ENCODE data around the gene FBXO2. TPM values are rescaled to one million over a fixed set of nuclear protein-coding genes. Genes with fewer than 3 reads are reported as not detected.
A peak's percentile ranks its signal among the peaks of the same experiment; 100 is the strongest.

Gene FBXO2
- total RNA-seq, 1 donor from 2014 or later = 0.56 TPM

DNA sequence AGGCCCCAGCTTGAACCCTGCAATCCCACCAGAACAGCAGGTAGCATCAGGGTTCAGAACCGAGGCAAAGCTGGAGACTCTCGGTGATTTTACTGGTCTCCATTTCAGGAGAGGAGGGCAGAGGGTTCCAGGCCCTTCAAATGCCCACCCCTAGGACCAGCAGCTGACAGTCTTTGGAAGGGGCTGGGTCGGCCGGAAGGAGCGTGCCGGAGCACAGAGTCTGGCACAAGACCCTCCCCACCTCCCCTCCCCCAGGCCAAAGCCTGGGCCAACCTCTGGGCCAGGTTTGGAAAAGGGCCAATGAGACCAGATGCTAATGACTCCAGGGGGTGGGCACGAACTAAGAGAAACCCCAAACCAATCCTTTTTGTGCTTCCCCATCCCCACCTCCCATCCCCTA is 6.9 kb downstream of the FBXO2 start:
- Mint-ChIP-seq H3K4me1 (peaks cover 8% of the 10 kb centered on the region), H3K27ac (no peak overlapping the region), H3K27me3 (ENCODE audit: insufficient read depth, low read depth) (peaks cover 48% of the 10 kb centered on the region), H3K36me3 (no peaks in the 10 kb centered on the region), H3K4me3 (no peak overlapping the region), H3K9me3 (peaks cover 2% of the 10 kb centered on the region)
- peaks cover 49% of the 10 kb centered on the region for H3K27me3 ChIP-seq
- peaks cover 23% of the 10 kb centered on the region for H4K20me1 ChIP-seq (ENCODE audit: low read depth)
- no peak overlapping the region for H3K4me3 ChIP-seq
- H3K27ac ChIP-seq = no peak overlapping the region
- H3K4me2 ChIP-seq = no peak overlapping the region
- H3K36me3 ChIP-seq = no peaks in the 10 kb centered on the region
- H3K9me3 ChIP-seq (ENCODE audit: low read depth) = no peaks in the 10 kb centered on the region
- TF ChIP-seq EZH2 (IDR thresholded peaks at IDR 0.05) (no peak), EZH2phosphoT487 (IDR thresholded peaks at IDR 0.05) (no peak)
- TF ChIP-seq, protein P1, sequence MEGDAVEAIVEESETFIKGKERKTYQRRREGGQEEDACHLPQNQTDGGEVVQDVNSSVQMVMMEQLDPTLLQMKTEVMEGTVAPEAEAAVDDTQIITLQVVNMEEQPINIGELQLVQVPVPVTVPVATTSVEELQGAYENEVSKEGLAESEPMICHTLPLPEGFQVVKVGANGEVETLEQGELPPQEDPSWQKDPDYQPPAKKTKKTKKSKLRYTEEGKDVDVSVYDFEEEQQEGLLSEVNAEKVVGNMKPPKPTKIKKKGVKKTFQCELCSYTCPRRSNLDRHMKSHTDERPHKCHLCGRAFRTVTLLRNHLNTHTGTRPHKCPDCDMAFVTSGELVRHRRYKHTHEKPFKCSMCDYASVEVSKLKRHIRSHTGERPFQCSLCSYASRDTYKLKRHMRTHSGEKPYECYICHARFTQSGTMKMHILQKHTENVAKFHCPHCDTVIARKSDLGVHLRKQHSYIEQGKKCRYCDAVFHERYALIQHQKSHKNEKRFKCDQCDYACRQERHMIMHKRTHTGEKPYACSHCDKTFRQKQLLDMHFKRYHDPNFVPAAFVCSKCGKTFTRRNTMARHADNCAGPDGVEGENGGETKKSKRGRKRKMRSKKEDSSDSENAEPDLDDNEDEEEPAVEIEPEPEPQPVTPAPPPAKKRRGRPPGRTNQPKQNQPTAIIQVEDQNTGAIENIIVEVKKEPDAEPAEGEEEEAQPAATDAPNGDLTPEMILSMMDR (IDR thresholded peaks at IDR 0.05) = no peak
- H2AFZ ChIP-seq (replicated peaks) = no peak overlapping the region
- H3F3A ChIP-seq (ENCODE audit: low read depth) = peaks cover 31% of the 10 kb centered on the region
- H3K79me2 ChIP-seq (ENCODE audit: low read depth) = no peaks in the 10 kb centered on the region
- H3K9ac ChIP-seq = no peak overlapping the region
- peaks cover 7% of the 10 kb centered on the region for H3K4me1 ChIP-seq
- DNase-seq (ENCODE audit: low spot score) = no peak

DNA sequence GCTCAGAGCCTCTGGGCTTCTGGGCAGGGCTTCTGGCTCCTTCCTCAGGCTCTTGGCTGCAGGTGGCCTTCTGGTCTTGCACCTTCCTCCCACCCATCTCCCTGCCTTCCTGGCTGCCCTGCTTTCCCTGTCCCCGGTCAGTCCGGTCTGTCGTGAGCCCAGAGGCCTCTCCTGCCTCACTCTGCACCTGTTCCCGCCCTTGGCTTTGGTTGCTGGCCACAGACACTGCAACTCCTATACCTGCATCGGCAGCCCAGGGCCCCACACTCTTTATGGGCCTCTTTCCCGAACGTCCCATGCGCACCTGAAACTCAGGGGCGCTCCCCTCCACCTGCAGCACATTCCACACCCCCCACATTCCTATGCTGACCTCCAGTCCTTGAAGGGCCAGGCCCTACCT is 7.9 kb downstream of the FBXO2 start:
- peak overlapping the region; percentile 48 for H3K4me3 Mint-ChIP-seq
- H3K9me3 Mint-ChIP-seq = peaks cover 2% of the 10 kb centered on the region

DNA sequence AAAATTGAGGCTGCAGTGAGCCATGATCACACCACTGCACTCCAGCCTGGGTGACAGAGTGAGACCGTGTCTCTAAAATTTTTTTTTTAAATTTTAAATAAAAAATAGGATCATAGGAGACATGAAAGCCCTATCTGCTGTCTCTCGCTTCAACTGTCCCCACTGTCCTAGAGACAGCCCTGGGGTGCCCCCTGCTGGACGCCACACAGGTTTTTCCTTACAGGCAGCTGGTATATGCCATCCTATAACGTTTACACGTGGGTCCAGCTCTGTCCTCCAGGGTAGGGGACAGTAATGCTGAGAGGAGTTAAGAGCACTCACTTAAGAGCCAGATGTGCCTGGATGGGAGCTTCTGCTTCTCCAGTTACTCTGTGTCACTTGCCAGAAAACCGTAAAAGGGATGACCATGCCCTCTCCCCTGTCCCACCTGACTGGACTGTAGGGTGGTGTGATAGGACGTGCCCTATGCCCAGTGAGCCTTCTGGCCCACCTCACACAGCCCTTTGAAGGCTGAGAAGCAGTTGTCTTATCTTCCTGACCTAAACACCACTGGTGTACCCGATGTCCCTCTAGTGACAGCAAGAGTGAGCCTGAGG is 8.5 kb downstream of the FBXO2 start:
- no peaks in the 10 kb centered on the region for H3K36me3 ChIP-seq
- H3K4me1 Mint-ChIP-seq = peaks cover 5% of the 10 kb centered on the region

More for the DNA sequence above, 7.9 kb downstream of the FBXO2 start:
- no peaks in the 10 kb centered on the region for H3K36me3 Mint-ChIP-seq
- Histone ChIP-seq H3K4me3 (no peak overlapping the region), H3K27me3 (peaks cover 39% of the 10 kb centered on the region), H3K9me3 (ENCODE audit: low read depth) (no peaks in the 10 kb centered on the region), H3K27ac (no peak overlapping the region), H3K79me2 (ENCODE audit: low read depth) (no peaks in the 10 kb centered on the region), H4K20me1 (ENCODE audit: low read depth) (peaks cover 23% of the 10 kb centered on the region), H3F3A (ENCODE audit: low read depth) (peaks cover 32% of the 10 kb centered on the region), H3K4me2 (no peak overlapping the region), H3K4me1 (peaks cover 7% of the 10 kb centered on the region), H2AFZ (replicated peaks) (no peak overlapping the region), H3K36me3 (no peaks in the 10 kb centered on the region), H3K9ac (no peak overlapping the region)
- H3K4me1 Mint-ChIP-seq = peaks cover 8% of the 10 kb centered on the region
- no peak overlapping the region for H3K27ac Mint-ChIP-seq
- H3K27me3 Mint-ChIP-seq (ENCODE audit: insufficient read depth, low read depth) = peaks cover 43% of the 10 kb centered on the region
- TF ChIP-seq EZH2phosphoT487 (IDR thresholded peaks at IDR 0.05) (no peak), EZH2 (IDR thresholded peaks at IDR 0.05) (no peak)
- TF ChIP-seq, protein P1 (IDR thresholded peaks at IDR 0.05) = no peak
- DNase-seq (ENCODE audit: low spot score) = no peak

More for the DNA sequence above, 8.5 kb downstream of the FBXO2 start:
- Mint-ChIP-seq H3K4me3 (no peak overlapping the region), H3K27ac (no peak overlapping the region), H3K27me3 (ENCODE audit: insufficient read depth, low read depth) (peaks cover 37% of the 10 kb centered on the region), H3K36me3 (no peaks in the 10 kb centered on the region), H3K9me3 (peaks cover 1% of the 10 kb centered on the region)
- Histone ChIP-seq H3K27ac (no peak overlapping the region), H3K4me1 (peaks cover 7% of the 10 kb centered on the region), H3K79me2 (ENCODE audit: low read depth) (no peaks in the 10 kb centered on the region), H3F3A (ENCODE audit: low read depth) (peaks cover 26% of the 10 kb centered on the region), H4K20me1 (ENCODE audit: low read depth) (peaks cover 23% of the 10 kb centered on the region), H2AFZ (replicated peaks) (no peak overlapping the region), H3K9ac (no peak overlapping the region), H3K4me3 (no peak overlapping the region), H3K9me3 (ENCODE audit: low read depth) (no peaks in the 10 kb centered on the region), H3K4me2 (no peak overlapping the region), H3K27me3 (peaks cover 33% of the 10 kb centered on the region)
- TF ChIP-seq, protein P1 (IDR thresholded peaks at IDR 0.05) = peak; percentile 82
- TF ChIP-seq EZH2phosphoT487 (IDR thresholded peaks at IDR 0.05) (no peak), EZH2 (IDR thresholded peaks at IDR 0.05) (no peak)
- DNase-seq (ENCODE audit: low spot score) = peak; percentile 90

Measured in neural progenitor cell (in vitro differentiated cells).